ENCODE results near the gene NUDT1.

Gene NUDT1

GRCh38 chr7:2282185-2282751 is 40.2 kb downstream of the NUDT1 start:
- peak overlapping the region in 5 of 21 experiments; percentile 6 to 44 (median 17) for H3K27ac ChIP-seq
- H3K4me3 ChIP-seq: no peak overlapping the region

- Histone ChIP-seq H3K27ac (no peak overlapping the region), H3K4me3 (no peak overlapping the region)
Measured at GRCh38 chr7:2283074-2283473, 41.0 kb downstream of the NUDT1 start.

GRCh38 chr7:2287745-2288144 is 45.7 kb downstream of the NUDT1 start:
- no peak overlapping the region for H3K27ac ChIP-seq
- no peak overlapping the region for H3K4me3 ChIP-seq

GRCh38 chr7:2288503-2288902 is 46.5 kb downstream of the NUDT1 start:
- no peak overlapping the region for H3K4me3 ChIP-seq
- H3K27ac ChIP-seq: no peak overlapping the region

- Histone ChIP-seq H3K27ac (no peak overlapping the region), H3K4me3 (no peak overlapping the region)
Measured at GRCh38 chr7:2289111-2289586, 47.1 kb downstream of the NUDT1 start.

GRCh38 chr7:2289621-2290020 is 47.6 kb downstream of the NUDT1 start:
- Histone ChIP-seq H3K4me3 (no peak overlapping the region), H3K27ac (no peak overlapping the region)

GRCh38 chr7:2290877-2291276 is 48.9 kb downstream of the NUDT1 start:
- Histone ChIP-seq H3K4me3 (no peak overlapping the region), H3K27ac (no peak overlapping the region)

GRCh38 chr7:2295936-2296620 is 54.1 kb downstream of the NUDT1 start:
- H3K4me3 ChIP-seq: no peak overlapping the region
- H3K27ac ChIP-seq: no peak overlapping the region

- H3K4me3 ChIP-seq: no peak overlapping the region
- H3K27ac ChIP-seq: no peak overlapping the region
Measured at GRCh38 chr7:2296832-2297231, 54.8 kb downstream of the NUDT1 start.

GRCh38 chr7:2299131-2299829 is 57.3 kb downstream of the NUDT1 start:
- H3K27ac ChIP-seq: peak overlapping the region in 19 of 21 experiments; percentile 8 to 88 (median 75)
- no peak overlapping the region for H3K4me3 ChIP-seq

- Histone ChIP-seq H3K27ac (peak overlapping the region in 19 of 21 experiments; percentile 11 to 88 (median 75)), H3K4me3 (no peak overlapping the region)
Measured at GRCh38 chr7:2299870-2300512, 58.0 kb downstream of the NUDT1 start.
